ENCODE data around the gene LRRC39. TPM values are rescaled to one million over a fixed set of nuclear protein-coding genes. Genes with fewer than 3 reads are reported as not detected.

Gene LRRC39
- total and polyA plus RNA-seq, 4 donors: 0.12 to 1.4 (median 0.39) TPM

GRCh38 chr1:100127226-100127625 is 50.8 kb downstream of the LRRC39 start:
- no peak for DNase-seq (ENCODE audit: low spot score)
- WGBS: 82% methylated on average over 1 of the region's 1 CpG
- H3K4me1 ChIP-seq (ENCODE audit: control insufficient read depth in 4 of 4, insufficient read depth in 4 of 4, low read length in 3 of 4): peaks cover 4 to 16% (median 6%) of the 10 kb centered on the region in 4 donors

More at GRCh38 chr1:100127226-100127625, 50.8 kb downstream of the LRRC39 start:
- H3K9me3 ChIP-seq (ENCODE audit: control insufficient read depth in 4 of 4, low read length in 3 of 4): no peaks in the 10 kb centered on the region
- H3K9ac ChIP-seq (ENCODE audit: low read depth in 1 of 2, low read length in 2 of 2): no peak overlapping the region
- TF ChIP-seq CTCF (IDR thresholded peaks at IDR 0.05; ENCODE audit: low read depth, low read length, missing input control) (no peak), HNF4G (IDR thresholded peaks at IDR 0.05) (no peak), EGR1 (IDR thresholded peaks at IDR 0.05; ENCODE audit: low read depth in 2 of 2) (no peak), JUND (IDR thresholded peaks at IDR 0.05) (no peak), GABPA (IDR thresholded peaks at IDR 0.05 in 1 of 2, conservative IDR thresholded peaks at IDR 0.05 in 1 of 2) (no peak), MAX (IDR thresholded peaks at IDR 0.05) (no peak), YY1 (IDR thresholded peaks at IDR 0.05) (no peak), FOXA2 (IDR thresholded peaks at IDR 0.05) (no peak), RXRA (IDR thresholded peaks at IDR 0.05) (no peak), ATF3 (IDR thresholded peaks at IDR 0.05) (no peak), NR2F2 (IDR thresholded peaks at IDR 0.05) (no peak), FOXA1 (IDR thresholded peaks at IDR 0.05) (no peak), TAF1 (conservative IDR thresholded peaks at IDR 0.05) (no peak), HNF4A (conservative IDR thresholded peaks at IDR 0.05) (no peak), SP1 (IDR thresholded peaks at IDR 0.05) (no peak), ZBTB33 (IDR thresholded peaks at IDR 0.05) (no peak), RAD21 (IDR thresholded peaks at IDR 0.05) (no peak), REST (IDR thresholded peaks at IDR 0.05) (no peak)
- no peak overlapping the region for H3K27ac ChIP-seq (ENCODE audit: low read depth in 1 of 2, low read length in 2 of 2)
- H3K36me3 ChIP-seq (ENCODE audit: control insufficient read depth in 4 of 4, insufficient read depth in 3 of 4, low read depth in 1 of 4, low read length in 3 of 4): no peaks in the 10 kb centered on the region
- no peak overlapping the region for H3K4me3 ChIP-seq (ENCODE audit: low read depth in 1 of 3, low read length in 3 of 3)
- H3K27me3 ChIP-seq (ENCODE audit: control insufficient read depth in 4 of 4, insufficient read depth in 4 of 4, low read length in 3 of 4): no peaks in the 10 kb centered on the region
